H9 (cell line): ENCODE measurements around the gene PLCB1. TPM values are rescaled to one million over a fixed set of nuclear protein-coding genes. Genes with fewer than 3 reads are reported as not detected.

Experiments used
- DNase-seq: peaks from one replicate; pipeline ENCODE4 v3.0.0-alpha.2; 2017
- H2AFZ ChIP-seq: one replicate; pipeline ENCODE4 v1.6.1; 2013; ENCODE audit warnings: mild to moderate bottlenecking, low read length, control low read depth, moderate library complexity
- H2AK5ac ChIP-seq: 2 replicates; pipeline ENCODE4 v1.6.1; 2013; ENCODE audit warnings: low read length, control low read depth, mixed read lengths; ENCODE audit not compliant: insufficient read length
- H2BK120ac ChIP-seq: one replicate; pipeline ENCODE4 v1.6.1; 2013; ENCODE audit warnings: low read depth, mild to moderate bottlenecking, low read length, control low read depth, inconsistent platforms; ENCODE audit not compliant: poor library complexity, severe bottlenecking
- H2BK12ac ChIP-seq: 2 replicates; pipeline ENCODE4 v1.6.1; 2013; ENCODE audit warnings: low read length, control low read depth, mixed read lengths, low read depth; ENCODE audit not compliant: insufficient read length
- H2BK15ac ChIP-seq: 2 replicates; pipeline ENCODE4 v1.6.1; 2013; ENCODE audit warnings: low read depth, low read length, control low read depth
- H2BK20ac ChIP-seq: one replicate; pipeline ENCODE4 v1.6.1; 2013; ENCODE audit warnings: low read depth, mild to moderate bottlenecking, low read length, control low read depth, inconsistent platforms; ENCODE audit not compliant: poor library complexity, severe bottlenecking
- H2BK5ac ChIP-seq: 2 replicates; pipeline ENCODE4 v1.6.1; 2013; ENCODE audit warnings: low read length, control low read depth, mixed read lengths; ENCODE audit not compliant: insufficient read length
- H3K14ac ChIP-seq: 2 replicates; pipeline ENCODE4 v1.6.1; 2013; ENCODE audit warnings: low read length, control low read depth; ENCODE audit not compliant: insufficient read depth
- H3K18ac ChIP-seq: 2 replicates; pipeline ENCODE4 v1.6.1; 2013; ENCODE audit warnings: low read depth, mild to moderate bottlenecking, mixed read lengths, low read length, control low read depth; ENCODE audit not compliant: insufficient read length
- H3K23ac ChIP-seq: 2 replicates; pipeline ENCODE4 v1.6.1; 2013; ENCODE audit warnings: low read length, control low read depth, mixed read lengths, low read depth; ENCODE audit not compliant: insufficient read length
- H3K23me2 ChIP-seq: 2 replicates; pipeline ENCODE4 v1.6.1; 2013; ENCODE audit warnings: low read depth, mild to moderate bottlenecking, mixed read lengths, low read length, control low read depth; ENCODE audit not compliant: insufficient read length, poor library complexity, severe bottlenecking
- H3K27ac ChIP-seq: 2 replicates; pipeline ENCODE4 v1.5.1; 2013; ENCODE audit warnings: low read length, control low read depth, mixed read lengths, low read depth; ENCODE audit not compliant: insufficient read length
- H3K27me3 ChIP-seq: 2 replicates; pipeline ENCODE4 v1.6.1; 2013; ENCODE audit warnings: low read length, control low read depth, inconsistent platforms; ENCODE audit not compliant: insufficient read depth
- H3K4ac ChIP-seq: 2 replicates; pipeline ENCODE4 v1.6.1; 2013; ENCODE audit warnings: low read depth, mild to moderate bottlenecking, control low read depth, inconsistent platforms, low read length, moderate library complexity
- H3K4me1 ChIP-seq: 2 replicates; pipeline ENCODE4 v1.6.1; 2013; ENCODE audit warnings: low read length, control low read depth, inconsistent platforms; ENCODE audit not compliant: insufficient read depth
- H3K4me2 ChIP-seq: 2 replicates; pipeline ENCODE4 v1.6.1; 2013; ENCODE audit warnings: low read length, control low read depth, mixed read lengths; ENCODE audit not compliant: insufficient read length, insufficient read depth
- H3K56ac ChIP-seq: 2 replicates; pipeline ENCODE4 v1.6.1; 2013; ENCODE audit warnings: low read depth, mild to moderate bottlenecking, mixed read lengths, low read length, control low read depth; ENCODE audit not compliant: insufficient read length
- H3K79me1 ChIP-seq: 2 replicates; pipeline ENCODE4 v1.6.1; 2013; ENCODE audit warnings: low read depth, mild to moderate bottlenecking, moderate library complexity, low read length, control low read depth, inconsistent platforms; ENCODE audit not compliant: insufficient read depth, poor library complexity, severe bottlenecking
- H3K79me2 ChIP-seq: 2 replicates; pipeline ENCODE4 v1.6.1; 2013; ENCODE audit warnings: low read length, control low read depth, inconsistent platforms; ENCODE audit not compliant: insufficient read depth
- H3K9ac ChIP-seq: 2 replicates; pipeline ENCODE4 v1.6.1; 2013; ENCODE audit warnings: low read length, control low read depth, mixed read lengths; ENCODE audit not compliant: insufficient read length; ENCODE audit errors: extremely low read depth
- H3K9me3 ChIP-seq: one replicate; pipeline ENCODE4 v1.6.1; 2013; ENCODE audit warnings: low read depth, low read length, inconsistent platforms; ENCODE audit not compliant: control insufficient read depth
- H3T11ph ChIP-seq: one replicate; pipeline ENCODE4 v1.6.1; 2013; ENCODE audit warnings: mild to moderate bottlenecking, low read length, control low read depth, inconsistent platforms
- H4K20me1 ChIP-seq: one replicate; pipeline ENCODE4 v1.6.1; 2013; ENCODE audit not compliant: control insufficient read depth, insufficient read length, insufficient read depth
- H4K5ac ChIP-seq: 2 replicates; pipeline ENCODE4 v1.6.1; 2013; ENCODE audit warnings: low read depth, mild to moderate bottlenecking, mixed read lengths, low read length, control low read depth; ENCODE audit not compliant: insufficient read length
- H4K8ac ChIP-seq: replicated peaks from 2 replicates; pipeline ENCODE4 v1.6.1; 2013; ENCODE audit warnings: low read length, control low read depth, mixed read lengths, low read depth; ENCODE audit not compliant: insufficient read length
- H4K91ac ChIP-seq: 2 replicates; pipeline ENCODE4 v1.6.1; 2013; ENCODE audit warnings: low read depth, mild to moderate bottlenecking, moderate library complexity, mixed read lengths, low read length, control low read depth; ENCODE audit not compliant: insufficient read length
- H3K27ac Mint-ChIP-seq, 3 experiments: 2 replicates in 2 of 3; 3 replicates in 1 of 3; pipeline ENCODE4 v1.8.0; 2020 to 2021; ENCODE audit warnings: mixed read lengths in 3 of 3, mild to moderate bottlenecking in 1 of 3, moderate library complexity in 1 of 3
- H3K27me3 Mint-ChIP-seq: 2 replicates; pipeline ENCODE4 v1.8.0; 2021; ENCODE audit warnings: low read depth, mild to moderate bottlenecking, moderate library complexity, mixed read lengths
- H3K36me3 Mint-ChIP-seq, 3 experiments: 2 replicates in 2 of 3; 3 replicates in 1 of 3; pipeline ENCODE4 v1.8.0; 2020 to 2021; ENCODE audit warnings: low read depth in 3 of 3, mixed read lengths in 3 of 3; ENCODE audit not compliant: insufficient read depth in 1 of 3
- H3K4me1 Mint-ChIP-seq, 2 experiments: 2 replicates each; pipeline ENCODE4 v1.8.0; 2020; ENCODE audit warnings: mixed read lengths in 2 of 2
- H3K4me3 Mint-ChIP-seq, 2 experiments: 2 replicates in 1 of 2; 3 replicates in 1 of 2; pipeline ENCODE4 v1.8.0; 2020 to 2021; ENCODE audit warnings: mild to moderate bottlenecking in 2 of 2, mixed read lengths in 2 of 2, moderate library complexity in 1 of 2
- H3K9me3 Mint-ChIP-seq, 2 experiments: 2 replicates in 1 of 2; 3 replicates in 1 of 2; pipeline ENCODE4 v1.8.0; 2020; ENCODE audit warnings: mild to moderate bottlenecking in 2 of 2, mixed read lengths in 2 of 2, moderate library complexity in 1 of 2
- CTCF ChIP-seq: fragments of 200-600 bp; sonication (generic); conservative IDR thresholded peaks from 3 replicates; pipeline ENCODE4 v1.8.0; 2021; ENCODE audit warnings: antibody characterized with exemption, mild to moderate bottlenecking
- total RNA-seq: library from RNA; stranded (reverse); gene quantifications from 2 replicates; pipeline ENCODE4 v1.2.1, GENCODE V29; 2021

The PLCB1 gene
- total RNA-seq, 1 experiment from 2014 or later, result 11.5 TPM

- Histone ChIP-seq H4K5ac (no peak overlapping the region), H2AK5ac (no peak overlapping the region), H3K27ac (no peak overlapping the region), H2AFZ (no peak overlapping the region), H4K8ac (no peak overlapping the region), H2BK12ac (no peak overlapping the region), H3K23me2 (no peaks in the 10 kb centered on the region), H2BK15ac (no peak overlapping the region), H2BK20ac (no peak overlapping the region), H3T11ph (no peak overlapping the region), H4K91ac (no peak overlapping the region), H2BK120ac (no peak overlapping the region), H4K20me1 (no peaks in the 10 kb centered on the region), H3K9ac (no peak overlapping the region), H3K4me2 (no peak overlapping the region), H3K4ac (no peak overlapping the region), H3K9me3 (no peaks in the 10 kb centered on the region), H3K79me1 (no peaks in the 10 kb centered on the region), H3K27me3 (no peaks in the 10 kb centered on the region), H3K18ac (no peak overlapping the region), H3K4me1 (no peaks in the 10 kb centered on the region), H2BK5ac (no peak overlapping the region), H3K56ac (no peak overlapping the region), H3K14ac (no peak overlapping the region), H3K79me2 (no peaks in the 10 kb centered on the region), H3K23ac (no peak overlapping the region)
- Mint-ChIP-seq H3K4me3 (no peak overlapping the region), H3K9me3 (no peaks in the 10 kb centered on the region), H3K36me3 (no peaks in the 10 kb centered on the region), H3K27me3 (no peaks in the 10 kb centered on the region; the same call in 1 of the 2 replicates), H3K4me1 (peaks cover 4 to 8% of the 10 kb centered on the region in 2 experiments), H3K27ac (no peak overlapping the region; a peak in 2 of 7 replicates)
- no peak for DNase-seq
- no peak for TF ChIP-seq CTCF
These were observed 99.0 kb downstream of the PLCB1 start for GRCh38 chr20:8231038-8231437.
